Cardiac fibroblast (primary cell): ENCODE measurements around the gene RHCG.

Experiments used
- DNase-seq, 2 donors: peaks; one replicate each; pipeline versions ENCODE4 v3.0.0 to v3.0.0-alpha.2; 2010; ENCODE audit warnings: low read depth in 2 of 2
- H3K4me3 ChIP-seq, 2 donors: replicated peaks in 1 of 2; 1 replicate in 1 of 2; 2 replicates in 1 of 2; pipeline ENCODE4 v1.5.1; 2011; ENCODE audit warnings: low read depth in 2 of 2, low read length in 2 of 2, mild to moderate bottlenecking in 2 of 2, moderate library complexity in 1 of 2
- CTCF ChIP-seq: IDR thresholded peaks from one replicate; pipeline ENCODE4 v1.5.1; 2011; ENCODE audit warnings: low read depth, mild to moderate bottlenecking, low read length, inconsistent platforms

The RHCG gene

GRCh38 chr15:89492111-89492641 lies 4.2 kb downstream of the RHCG start:
- TF ChIP-seq CTCF, result peak; percentile 62
- no peak overlapping the region for H3K4me3 ChIP-seq
- DNase-seq, result no peak

- no peak for TF ChIP-seq CTCF
- H3K4me3 ChIP-seq, result no peak overlapping the region
- DNase-seq, result no peak
Measured at GRCh38 chr15:89490814-89491315, 5.5 kb downstream of the RHCG start.

GRCh38 chr15:89490081-89490813 lies 6.1 kb downstream of the RHCG start:
- no peak for DNase-seq
- no peak overlapping the region for H3K4me3 ChIP-seq
- TF ChIP-seq CTCF, result no peak

- H3K4me3 ChIP-seq, result no peak overlapping the region
- no peak for DNase-seq
- TF ChIP-seq CTCF, result no peak
Measured at GRCh38 chr15:89489376-89489775, 7.0 kb downstream of the RHCG start.

GRCh38 chr15:89487791-89488190 lies 8.6 kb downstream of the RHCG start:
- no peak for TF ChIP-seq CTCF
- DNase-seq, result no peak

GRCh38 chr15:89486726-89487050 lies 9.7 kb downstream of the RHCG start:
- TF ChIP-seq CTCF, result no peak
- no peak for DNase-seq
- H3K4me3 ChIP-seq, result no peak overlapping the region

More at GRCh38 chr15:89487791-89488190, 8.6 kb downstream of the RHCG start:
- no peak overlapping the region for H3K4me3 ChIP-seq

GRCh38 chr15:89483079-89483478 lies 13.3 kb downstream of the RHCG start:
- DNase-seq, result no peak
- TF ChIP-seq CTCF, result no peak
- no peak overlapping the region for H3K4me3 ChIP-seq
